Activated gamma-delta T cell treated with Interleukin-2 at 50 U/mL for 16 hours (primary cell): ENCODE results near the gene GNAS-AS1.

Source experiments
- DNase-seq: peaks from one replicate; pipeline ENCODE4 v3.0.0-alpha.2; 2020

Gene GNAS-AS1

DNA sequence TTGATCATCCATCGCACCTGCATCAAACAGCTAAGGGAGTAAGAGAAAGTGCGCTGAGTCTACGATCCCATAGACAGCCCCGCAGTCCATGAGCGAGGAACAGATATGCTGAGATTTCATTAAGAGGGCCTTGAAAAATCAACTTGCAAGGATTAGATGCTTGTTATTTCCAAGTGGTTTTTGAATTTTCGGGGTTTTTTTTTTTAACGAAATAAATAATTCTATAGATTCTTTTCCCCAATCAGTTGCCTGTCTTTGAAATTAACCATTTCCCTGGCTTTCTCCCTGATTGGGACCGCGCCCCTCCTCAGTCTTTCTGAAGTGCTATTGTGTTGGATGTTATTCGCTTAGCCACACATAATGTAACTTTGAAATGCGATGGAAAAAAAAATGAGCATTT is 48.6 kb downstream of the GNAS-AS1 start:
- DNase-seq, result no peak

GRCh38 chr20:58800134-58800871 is 50.4 kb downstream of the GNAS-AS1 start:
- DNase-seq, result no peak

DNA sequence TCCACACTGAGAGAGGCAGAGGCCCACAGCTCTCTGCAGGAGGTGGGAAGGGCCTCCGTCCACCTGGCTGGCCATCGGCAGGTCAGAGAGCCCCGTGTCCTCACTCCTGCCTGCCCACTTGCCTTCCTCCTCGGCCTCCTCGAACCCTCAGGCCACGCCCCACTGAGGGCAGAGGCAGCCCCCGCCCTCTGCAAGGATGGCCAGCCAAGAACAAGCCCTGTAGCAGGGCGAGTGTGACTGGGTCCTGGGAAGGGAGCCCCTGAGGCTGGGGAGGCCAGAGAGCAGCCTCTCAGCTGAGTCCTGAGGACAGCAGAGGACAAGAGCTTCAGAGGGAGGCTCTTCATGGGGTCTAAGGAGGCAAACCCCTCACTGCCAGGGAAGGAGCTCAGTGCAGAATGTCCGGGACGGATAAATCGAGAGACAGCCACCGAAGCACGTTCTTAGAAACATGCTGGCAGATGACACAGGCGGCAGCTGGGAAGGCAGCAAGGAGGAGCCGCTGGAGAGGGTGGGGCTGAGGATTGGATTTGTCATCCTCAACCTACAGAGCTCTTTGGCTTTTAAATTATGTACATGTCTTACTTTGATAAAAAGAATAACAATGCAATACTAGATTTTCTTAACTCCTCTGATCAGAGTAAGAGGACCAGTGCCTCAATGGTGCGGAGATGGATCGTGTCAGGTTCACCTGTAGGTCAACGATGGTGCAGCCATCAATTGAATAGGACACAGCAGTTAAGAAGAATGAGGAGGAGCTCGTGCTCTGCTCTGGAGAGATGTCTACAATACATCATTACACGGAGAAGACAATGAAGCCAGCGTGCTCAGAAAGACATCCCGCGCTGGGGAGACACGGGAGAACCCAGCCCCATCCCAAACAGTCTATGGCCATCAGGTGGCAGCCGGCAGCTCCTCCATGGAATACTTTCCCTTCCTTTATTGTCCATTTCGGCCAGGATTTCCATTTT is 53.0 kb downstream of the GNAS-AS1 start:
- no peak for DNase-seq

- no peak for DNase-seq
Observed at GRCh38 chr20:58795923-58796245, 54.8 kb downstream of the GNAS-AS1 start.

GRCh38 chr20:58795181-58795922 is 55.4 kb downstream of the GNAS-AS1 start:
- DNase-seq, result no peak

DNA sequence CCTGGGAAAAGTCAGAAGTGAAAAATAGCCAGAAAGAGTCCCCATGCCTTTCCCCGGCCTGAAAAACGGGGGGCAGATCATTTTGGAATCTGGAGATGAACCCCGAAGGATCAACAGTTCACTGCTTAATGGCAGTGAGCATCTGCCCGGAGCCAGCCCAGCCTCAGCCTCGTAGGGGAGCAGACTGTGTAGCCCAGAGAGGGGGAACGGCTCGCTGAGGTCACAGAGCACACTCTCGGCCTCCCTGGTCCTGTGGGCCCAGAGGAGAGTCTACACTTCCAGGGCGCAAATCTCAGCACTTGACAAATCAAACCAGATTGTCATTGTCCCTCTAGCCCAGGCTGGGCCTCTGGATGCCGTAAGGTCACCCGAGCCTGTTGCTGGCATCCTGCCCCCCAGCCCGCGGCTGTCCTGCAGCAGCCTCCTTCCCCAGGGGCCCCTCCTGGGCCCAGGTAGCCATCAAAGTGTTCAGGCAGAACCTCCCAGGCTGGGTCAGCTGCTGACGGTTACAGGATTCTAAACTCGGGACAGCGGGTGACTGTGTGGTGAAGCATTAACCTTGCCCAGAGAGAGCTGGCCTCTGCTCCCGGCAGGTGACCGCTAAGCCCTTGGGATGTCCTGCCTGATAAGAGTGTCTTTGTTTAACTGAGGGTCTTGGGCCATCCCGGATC is 56.1 kb downstream of the GNAS-AS1 start:
- no peak for DNase-seq

DNA sequence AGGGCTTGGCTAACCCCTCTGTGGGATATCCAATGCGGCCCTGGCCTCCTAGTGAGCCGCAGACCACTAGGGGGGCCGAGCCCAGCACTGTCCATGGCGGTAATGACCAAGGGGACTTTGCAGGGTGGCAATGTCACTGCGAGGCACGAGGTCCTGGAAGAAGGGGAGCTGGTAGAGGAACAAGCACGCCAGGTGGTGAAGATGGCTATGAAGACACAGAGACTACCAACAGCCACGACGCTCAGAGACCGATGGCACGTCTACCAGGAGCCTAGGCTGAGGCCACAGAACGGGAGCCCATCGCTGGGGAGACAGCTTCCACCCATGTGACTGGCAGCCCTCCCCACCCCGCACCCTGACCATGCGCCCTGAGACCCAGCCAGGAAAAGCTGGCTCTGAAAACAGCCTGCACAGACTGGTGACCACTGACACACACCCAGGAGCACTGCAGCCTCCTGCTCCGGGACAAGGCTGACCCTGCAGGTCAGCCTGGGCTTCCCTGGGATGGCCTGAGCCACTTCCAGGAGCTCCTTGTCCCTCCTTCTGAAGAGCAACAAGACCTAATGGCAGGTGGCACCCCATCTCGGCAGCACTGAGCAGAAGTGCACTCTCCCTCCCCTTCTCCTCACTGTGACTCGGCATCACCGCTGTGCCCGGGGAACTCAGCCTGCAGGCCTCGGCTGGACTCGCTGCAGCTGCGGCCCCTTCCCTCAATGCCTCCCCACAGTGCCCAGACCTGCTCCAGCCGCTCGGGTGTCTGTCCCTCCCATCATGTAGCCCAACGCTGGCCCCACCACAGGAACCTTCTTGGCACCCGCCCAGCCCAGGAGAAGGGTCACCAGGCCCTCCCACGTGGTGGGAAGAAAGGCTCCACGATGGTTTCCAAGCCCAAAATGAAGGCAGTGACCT is 56.9 kb downstream of the GNAS-AS1 start:
- no peak for DNase-seq

- no peak for DNase-seq
Observed at GRCh38 chr20:58792426-58792825, 58.3 kb downstream of the GNAS-AS1 start.

- DNase-seq, result no peak
Observed at GRCh38 chr20:58791286-58791685, 59.4 kb downstream of the GNAS-AS1 start.

DNA sequence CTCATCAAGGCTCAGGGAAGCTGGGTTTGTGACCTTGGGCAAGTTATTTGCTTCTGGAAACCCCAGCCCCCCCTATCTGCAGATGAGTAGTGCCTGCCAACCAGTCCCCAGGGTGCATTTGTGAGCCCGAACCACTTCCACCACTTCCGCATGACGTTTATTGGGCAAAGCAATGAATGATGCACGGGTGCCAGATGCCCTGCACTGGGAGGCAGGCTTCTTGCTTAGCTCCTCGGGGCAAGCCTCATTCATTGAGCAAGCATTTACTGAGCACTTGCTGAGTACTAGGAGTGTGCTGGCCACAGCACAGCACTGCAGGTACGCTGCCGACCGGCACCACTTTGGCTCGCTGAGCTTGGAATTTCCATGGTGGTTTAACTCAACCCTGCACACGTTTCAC is 60.2 kb downstream of the GNAS-AS1 start:
- no peak for DNase-seq

DNA sequence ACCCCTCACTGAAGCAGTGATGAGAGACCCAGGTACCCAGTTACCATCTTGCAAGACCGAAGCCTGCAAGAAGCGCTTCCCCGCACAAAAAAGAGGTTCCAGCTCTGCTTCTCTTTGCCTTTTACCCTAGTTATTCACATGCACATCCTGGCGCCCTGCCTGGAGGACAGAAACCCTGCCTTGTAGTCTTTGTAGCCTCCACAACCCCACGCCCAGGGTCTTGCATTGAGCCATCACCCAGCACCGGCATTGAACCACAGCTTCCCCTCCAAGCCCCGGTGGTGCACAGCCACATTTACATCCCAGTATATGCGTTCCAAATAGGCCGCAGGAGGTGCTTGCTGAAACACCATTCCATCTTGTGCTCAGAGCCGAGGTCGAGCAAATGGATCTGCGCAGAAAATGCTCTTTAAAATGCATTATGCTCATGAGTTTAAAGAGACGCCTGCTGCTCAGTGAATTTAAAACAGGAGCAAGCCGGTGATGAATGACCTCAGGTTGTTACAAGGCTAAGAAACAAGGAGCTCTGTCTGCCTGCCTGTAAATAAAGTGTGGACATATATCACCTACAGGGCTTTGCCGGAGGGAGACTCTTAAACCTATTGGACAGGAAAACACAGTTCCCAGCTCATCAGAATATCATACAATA is 61.7 kb downstream of the GNAS-AS1 start:
- DNase-seq, result no peak

DNA sequence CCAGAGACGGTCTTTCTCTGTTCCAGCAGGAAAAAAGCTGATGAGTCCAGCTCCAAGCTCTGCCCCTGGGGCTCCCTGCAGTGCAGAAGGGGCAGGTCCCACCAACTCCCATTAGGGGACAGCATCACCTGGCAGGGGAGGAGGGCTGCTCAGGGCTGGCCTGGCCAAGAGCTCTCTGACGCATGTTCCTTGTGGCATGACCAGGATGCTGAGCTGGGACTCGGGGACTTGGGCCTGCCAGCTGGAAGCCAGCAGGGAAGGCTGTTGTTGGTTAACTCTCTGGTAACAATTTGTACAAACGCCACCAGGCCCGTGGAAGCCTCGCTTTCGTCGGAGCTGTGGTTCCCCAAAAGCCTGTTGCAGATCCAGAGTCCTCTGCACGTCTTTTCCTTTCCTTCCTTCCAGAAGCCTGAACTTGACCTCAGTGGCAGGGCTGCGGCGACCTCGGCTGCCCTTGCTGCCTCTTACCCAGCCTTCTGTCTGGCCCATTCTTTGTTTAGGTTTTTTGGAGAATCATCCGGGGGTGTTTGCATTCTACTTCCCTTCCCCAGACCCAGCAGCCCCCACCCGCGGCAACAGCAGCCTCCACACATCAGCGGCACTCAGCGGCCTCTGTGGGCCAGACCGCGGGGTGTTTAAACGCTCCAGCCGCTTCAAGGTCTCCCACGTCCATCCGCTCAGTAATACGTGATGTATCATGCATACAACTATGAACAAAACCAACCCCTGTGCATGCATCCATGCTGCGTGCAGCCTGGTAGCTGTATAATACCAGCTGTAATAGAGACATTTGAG is 63.3 kb downstream of the GNAS-AS1 start:
- DNase-seq, result no peak

GRCh38 chr20:58784321-58785074 is 66.2 kb downstream of the GNAS-AS1 start:
- DNase-seq, result no peak

DNA sequence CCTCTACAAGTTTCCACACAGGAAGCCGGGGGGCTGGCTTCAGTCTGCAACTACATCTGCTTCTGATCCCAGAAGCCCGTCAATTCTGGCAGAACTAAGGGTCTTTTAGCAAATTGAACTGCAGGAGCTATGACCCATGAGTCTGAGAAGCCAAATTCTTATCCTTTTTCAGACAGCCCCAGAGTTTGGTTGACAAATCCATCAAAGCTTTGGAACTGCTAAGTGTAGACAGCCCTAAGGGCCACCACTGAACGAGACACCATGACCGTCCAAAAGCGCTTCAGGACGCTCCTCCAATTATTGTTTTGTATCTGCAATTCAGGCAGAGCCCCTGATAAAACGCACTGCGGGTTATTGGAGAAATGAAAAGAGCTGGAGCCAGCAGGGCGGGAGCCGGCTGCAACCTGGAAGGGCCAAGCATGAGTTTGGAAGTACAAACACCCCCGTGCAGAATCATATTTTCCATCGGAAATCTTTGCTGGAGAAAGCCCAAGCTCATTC is 67.1 kb downstream of the GNAS-AS1 start:
- no peak for DNase-seq

- DNase-seq, result no peak
Observed at GRCh38 chr20:58781138-58781537, 69.6 kb downstream of the GNAS-AS1 start.

DNA sequence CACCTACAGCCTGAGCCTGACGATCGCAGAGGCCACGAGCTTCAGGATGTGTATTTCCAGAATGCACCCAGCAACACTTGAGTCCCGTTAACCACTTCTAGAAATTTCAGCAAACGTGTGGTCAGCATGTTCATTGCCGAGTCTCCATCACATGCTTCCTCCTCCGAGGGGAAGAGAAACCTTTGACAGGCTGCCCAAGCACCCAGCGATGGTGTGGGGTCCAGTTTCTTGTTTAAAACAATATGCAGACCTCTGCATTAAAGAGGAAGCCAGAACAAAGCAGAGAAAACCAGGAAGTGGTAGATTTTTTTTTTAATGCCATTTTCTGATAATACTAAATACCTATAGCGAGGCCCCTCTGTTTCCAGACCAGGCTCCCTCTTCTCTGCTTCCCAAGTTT is 71.9 kb downstream of the GNAS-AS1 start:
- DNase-seq, result no peak

GRCh38 chr20:58777657-58778056 is 73.0 kb downstream of the GNAS-AS1 start:
- DNase-seq, result no peak

GRCh38 chr20:58776109-58776508 is 74.6 kb downstream of the GNAS-AS1 start:
- no peak for DNase-seq

DNA sequence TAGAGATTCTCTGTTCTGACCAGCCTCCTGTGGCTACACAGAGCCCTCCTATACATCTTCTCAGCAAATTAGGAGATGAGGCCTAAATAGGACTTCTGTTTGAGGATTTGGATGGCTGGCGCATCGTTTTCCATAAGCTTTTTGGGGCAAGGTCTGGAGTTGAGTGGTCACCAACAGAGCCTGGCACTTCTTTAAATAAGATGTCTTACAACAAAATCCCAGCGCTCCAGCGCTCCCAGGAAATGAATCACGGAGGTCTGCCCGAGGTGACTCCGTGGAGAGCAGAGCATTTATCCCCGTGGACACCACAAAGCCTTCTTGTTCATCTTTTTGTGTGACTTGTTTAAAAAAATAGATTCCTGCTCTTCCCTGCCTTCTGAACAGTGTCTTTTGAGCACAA is 75.3 kb downstream of the GNAS-AS1 start:
- DNase-seq, result no peak
